Neutrophil (primary cell): ENCODE results near the gene BCL6.

ENCODE experiments used
- H3K27ac ChIP-seq: fragments of 200-600 bp; sonication (generic); 2 replicates; pipeline ENCODE4 v1.5.1; 2016; ENCODE audit warnings: mild to moderate bottlenecking, moderate library complexity
- H3K27me3 ChIP-seq: fragments of 200-600 bp; sonication (generic); 2 replicates; pipeline ENCODE4 v1.6.0; 2016; ENCODE audit warnings: mild to moderate bottlenecking
- H3K36me3 ChIP-seq: fragments of 200-600 bp; sonication (generic); 2 replicates; pipeline ENCODE4 v1.5.1; 2017
- H3K4me1 ChIP-seq, 2 experiments: fragments of 200-600 bp in 1 of 2; sonication (generic) in 1 of 2; 1 replicate in 1 of 2; 2 replicates in 1 of 2; pipeline versions ENCODE4 v1.5.1 to v1.6.1; 2013 to 2016; ENCODE audit warnings: low read depth in 1 of 2, low read length in 1 of 2, mild to moderate bottlenecking in 1 of 2, moderate library complexity in 1 of 2; ENCODE audit not compliant: control insufficient read depth in 1 of 2, insufficient read depth in 1 of 2
- H3K4me3 ChIP-seq, 2 experiments: fragments of 200-600 bp in 1 of 2; sonication (generic) in 1 of 2; 1 replicate in 1 of 2; 2 replicates in 1 of 2; pipeline ENCODE4 v1.5.1; 2013 to 2016; ENCODE audit warnings: low read depth in 1 of 2, low read length in 1 of 2, mild to moderate bottlenecking in 1 of 2, moderate library complexity in 1 of 2
- H3K9me3 ChIP-seq: fragments of 200-600 bp; sonication (generic); 2 replicates; pipeline ENCODE4 v1.5.1; 2016
- TF ChIP-seq, protein P1 (sequence below): fragments of 200-600 bp; sonication (generic); IDR thresholded peaks from 2 replicates; pipeline ENCODE4 v1.5.1; 2016; ENCODE audit warnings: antibody characterized with exemption

BCL6 gene

DNA sequence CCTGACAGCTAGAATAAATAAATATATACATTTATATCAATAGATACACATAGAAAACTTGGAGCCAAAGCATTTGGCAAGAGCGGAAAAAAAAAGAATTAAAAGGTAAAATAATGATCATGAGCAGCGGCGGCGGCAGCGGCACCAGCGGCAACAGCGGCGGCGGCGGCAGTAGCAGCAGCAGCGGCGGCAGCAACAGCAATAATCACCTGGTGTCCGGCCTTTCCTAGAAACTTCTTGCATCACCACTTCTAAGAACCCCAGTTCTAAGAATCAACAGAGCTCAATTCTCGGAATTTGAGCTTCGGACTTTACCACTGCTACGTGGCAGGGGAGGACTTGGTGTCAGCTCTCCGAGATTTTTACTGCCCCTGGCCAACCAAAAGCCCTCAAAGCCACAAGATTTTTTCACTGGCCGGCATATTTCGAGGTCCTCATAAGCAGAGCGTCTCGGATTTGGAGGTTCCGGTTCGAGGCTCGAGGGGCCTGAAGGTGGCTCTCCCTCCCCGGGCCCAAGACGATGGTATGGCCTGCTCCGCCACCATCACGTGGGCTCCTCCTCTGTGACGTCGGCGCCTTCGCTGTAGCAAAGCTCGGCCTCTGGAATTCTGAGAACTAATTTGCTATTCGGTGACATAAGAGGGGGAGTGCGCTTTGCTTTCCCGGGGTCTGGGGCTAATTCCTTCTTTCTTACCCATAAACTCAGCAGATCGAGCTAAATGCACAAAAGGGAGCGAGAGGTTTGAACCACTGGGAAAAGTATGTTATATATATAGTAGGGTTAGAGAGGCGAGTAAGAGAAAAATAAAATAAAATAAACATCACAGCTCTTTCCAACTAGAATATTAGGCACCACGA is at the start of gene BCL6:
BCL6 (minus strand) TSS at position 268 of the 858 bp plus-strand sequence. CDS start 11,775 bp downstream, outside the sequence.
- H3K4me3 ChIP-seq = peak within 1 kb of the TSS; percentile 87 to 97
- no peaks in the 10 kb centered on the region for H3K27me3 ChIP-seq
- H3K9me3 ChIP-seq = no peaks in the 10 kb centered on the region
- TF ChIP-seq, protein P1, sequence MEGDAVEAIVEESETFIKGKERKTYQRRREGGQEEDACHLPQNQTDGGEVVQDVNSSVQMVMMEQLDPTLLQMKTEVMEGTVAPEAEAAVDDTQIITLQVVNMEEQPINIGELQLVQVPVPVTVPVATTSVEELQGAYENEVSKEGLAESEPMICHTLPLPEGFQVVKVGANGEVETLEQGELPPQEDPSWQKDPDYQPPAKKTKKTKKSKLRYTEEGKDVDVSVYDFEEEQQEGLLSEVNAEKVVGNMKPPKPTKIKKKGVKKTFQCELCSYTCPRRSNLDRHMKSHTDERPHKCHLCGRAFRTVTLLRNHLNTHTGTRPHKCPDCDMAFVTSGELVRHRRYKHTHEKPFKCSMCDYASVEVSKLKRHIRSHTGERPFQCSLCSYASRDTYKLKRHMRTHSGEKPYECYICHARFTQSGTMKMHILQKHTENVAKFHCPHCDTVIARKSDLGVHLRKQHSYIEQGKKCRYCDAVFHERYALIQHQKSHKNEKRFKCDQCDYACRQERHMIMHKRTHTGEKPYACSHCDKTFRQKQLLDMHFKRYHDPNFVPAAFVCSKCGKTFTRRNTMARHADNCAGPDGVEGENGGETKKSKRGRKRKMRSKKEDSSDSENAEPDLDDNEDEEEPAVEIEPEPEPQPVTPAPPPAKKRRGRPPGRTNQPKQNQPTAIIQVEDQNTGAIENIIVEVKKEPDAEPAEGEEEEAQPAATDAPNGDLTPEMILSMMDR = peak; percentile 60
- H3K27ac ChIP-seq = peak within 1 kb of the TSS; percentile 97
- peaks cover 8% of the 10 kb centered on the region for H3K36me3 ChIP-seq
- peaks cover 45 to 50% of the 10 kb centered on the region in 2 experiments for H3K4me1 ChIP-seq

DNA sequence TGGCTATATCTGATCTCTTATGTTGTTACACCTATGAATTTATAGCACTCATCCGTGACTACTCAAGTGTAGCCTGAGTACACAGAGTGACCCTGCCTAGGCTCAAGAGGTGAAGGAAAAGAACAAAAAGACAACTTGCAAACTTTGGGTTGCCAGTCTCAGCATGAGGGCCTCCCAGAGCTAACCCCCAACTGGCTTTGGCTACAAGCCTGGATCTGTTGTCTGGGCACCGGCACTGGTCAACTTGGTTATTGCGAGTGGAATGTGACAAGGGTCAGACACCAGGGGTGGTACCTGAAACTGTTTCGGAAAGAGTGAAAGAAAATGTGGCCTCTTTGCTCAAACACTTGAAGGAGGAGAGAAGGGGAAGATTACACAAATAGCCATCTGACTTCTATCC is 49.5 kb upstream of the BCL6 start:
- TF ChIP-seq, protein P1 = no peak
- Histone ChIP-seq H3K27me3 (no peaks in the 10 kb centered on the region), H3K9me3 (no peaks in the 10 kb centered on the region)

DNA sequence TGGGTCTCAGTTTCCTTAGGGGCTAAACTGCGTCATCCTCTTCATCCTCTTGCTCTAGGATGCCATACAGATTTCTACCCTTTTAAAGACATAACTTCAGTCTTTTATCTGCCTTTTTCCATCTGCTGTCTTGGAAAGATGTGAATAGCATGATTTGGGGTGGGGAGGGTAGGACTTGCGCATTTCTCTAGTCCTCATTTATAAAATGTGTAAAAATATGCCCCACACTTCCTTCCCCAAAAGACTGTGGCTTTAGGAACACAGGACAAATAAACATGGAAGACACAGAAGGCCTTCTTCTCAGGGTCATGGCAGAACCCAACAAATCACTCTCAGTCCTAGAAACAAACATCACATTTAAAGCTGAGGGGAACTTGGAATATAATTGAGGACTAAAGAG is 48.4 kb upstream of the BCL6 start:
- H3K36me3 ChIP-seq = no peaks in the 10 kb centered on the region
- no peaks in the 10 kb centered on the region for H3K9me3 ChIP-seq
- TF ChIP-seq, protein P1 = no peak
- H3K4me1 ChIP-seq = peaks cover 27 to 39% of the 10 kb centered on the region in 2 experiments
- H3K27me3 ChIP-seq = no peaks in the 10 kb centered on the region
- H3K4me3 ChIP-seq = no peak overlapping the region
- H3K27ac ChIP-seq = no peak overlapping the region

More for the DNA sequence above, 49.5 kb upstream of the BCL6 start:
- no peak overlapping the region for H3K4me3 ChIP-seq
- no peaks in the 10 kb centered on the region for H3K36me3 ChIP-seq
- H3K4me1 ChIP-seq = peaks cover 29 to 44% of the 10 kb centered on the region in 2 experiments
- H3K27ac ChIP-seq = no peak overlapping the region

DNA sequence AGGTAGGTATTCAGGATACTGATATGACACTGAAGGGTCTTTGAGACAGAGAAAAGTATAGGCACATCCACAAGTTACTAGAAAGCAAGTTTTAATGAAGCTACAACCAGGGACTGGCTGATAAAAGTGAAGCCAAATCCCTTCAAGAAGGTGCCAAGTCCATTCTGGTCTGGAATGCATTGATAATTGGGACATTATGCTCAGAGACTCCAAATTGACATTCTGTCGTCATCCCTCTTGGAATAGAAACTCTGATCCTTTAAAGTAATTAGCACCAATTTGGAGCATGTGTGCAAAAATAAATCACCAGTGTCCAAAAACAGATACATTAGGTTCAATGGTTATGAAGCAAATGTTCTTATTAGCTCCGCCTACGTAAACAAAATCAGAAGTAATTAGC is 47.3 kb upstream of the BCL6 start:
- Histone ChIP-seq H3K36me3 (no peaks in the 10 kb centered on the region), H3K4me3 (no peak overlapping the region), H3K9me3 (no peaks in the 10 kb centered on the region), H3K27ac (no peak overlapping the region), H3K4me1 (peaks cover 18 to 29% of the 10 kb centered on the region in 2 experiments), H3K27me3 (no peaks in the 10 kb centered on the region)
- TF ChIP-seq, protein P1 = no peak

DNA sequence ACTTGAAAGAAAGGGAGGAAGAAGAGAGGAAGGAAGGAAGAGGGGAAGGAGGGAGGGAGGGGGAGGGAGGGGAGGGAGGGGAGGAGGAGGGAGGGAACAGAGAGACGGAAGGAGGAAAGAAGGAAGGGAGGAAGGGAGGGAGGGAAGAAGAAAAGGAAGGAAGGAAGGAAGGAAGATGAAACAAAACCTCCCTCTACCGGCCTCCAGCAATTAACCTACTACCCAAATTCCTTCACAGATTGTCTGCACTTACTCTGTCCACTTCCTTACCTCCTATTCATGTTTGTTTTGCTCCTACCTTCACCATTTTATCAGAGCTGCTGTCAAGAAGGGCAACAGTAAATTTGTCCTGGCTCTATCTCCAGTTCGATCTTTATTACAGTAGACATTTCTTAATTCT is 44.6 kb upstream of the BCL6 start:
- Histone ChIP-seq H3K4me3 (no peak overlapping the region), H3K27me3 (no peaks in the 10 kb centered on the region), H3K36me3 (no peaks in the 10 kb centered on the region), H3K27ac (peak overlapping the region; percentile 79), H3K9me3 (no peaks in the 10 kb centered on the region), H3K4me1 (peaks cover 18 to 21% of the 10 kb centered on the region in 2 experiments)
- TF ChIP-seq, protein P1 = no peak
